Ascending aorta (tissue), 2 donors: ENCODE data around the gene ZNF280B. TPM values are rescaled to one million over a fixed set of nuclear protein-coding genes. Genes with fewer than 3 reads are reported as not detected.
"Not testable (repeated sequence)": the region's sequence is repeated elsewhere in the genome, so short reads cannot be mapped to it uniquely, and the experiment has no call there.

ENCODE experiments used
- DNase-seq, 2 donors: peaks; one replicate each; pipeline ENCODE4 v3.0.0-alpha.2; 2019; ENCODE audit warnings: low spot score in 2 of 2
- H3K27ac ChIP-seq, 2 donors: fragments of 200-600 bp; sonication (generic); one replicate each; pipeline ENCODE4 v1.5.1; 2016 to 2017; ENCODE audit warnings: mild to moderate bottlenecking in 1 of 2
- H3K27me3 ChIP-seq: fragments of 200-600 bp; sonication (generic); one replicate; pipeline ENCODE4 v1.5.1; 2017
- H3K36me3 ChIP-seq, 2 donors: fragments of 200-600 bp; sonication (generic); one replicate each; pipeline ENCODE4 v1.5.1; 2016
- H3K4me1 ChIP-seq, 2 donors: fragments of 200-600 bp; sonication (generic); one replicate each; pipeline ENCODE4 v1.5.1; 2016 to 2017; ENCODE audit warnings: mild to moderate bottlenecking in 1 of 2
- H3K4me3 ChIP-seq, 2 donors: fragments of 200-600 bp; sonication (generic); one replicate each; pipeline ENCODE4 v1.5.1; 2016 to 2017; ENCODE audit warnings: mild to moderate bottlenecking in 1 of 2
- H3K9me3 ChIP-seq, 2 donors: fragments of 200-600 bp; sonication (generic); one replicate each; pipeline ENCODE4 v1.5.1; 2016
- CTCF ChIP-seq, 3 experiments: fragments of 200-600 bp in 2 of 3; fragments of 450-650 bp in 1 of 3; sonication (generic) in 2 of 3; IDR thresholded peaks; one replicate each; pipeline ENCODE4 v1.5.1; 2016 to 2019; ENCODE audit warnings: antibody characterized with exemption in 3 of 3, mild to moderate bottlenecking in 1 of 3, moderate library complexity in 1 of 3
- intact Hi-C: fragments of 100-400 bp; cut with DNase I; formaldehyde crosslinking; loops from one replicate; pipeline ENCODE4 v1.15.1; 2023
- total RNA-seq: library from RNA; depleted of rRNA; stranded (reverse); fragments of >200 nt; gene quantifications from one replicate; pipeline ENCODE4 v1.1.0, GENCODE V29; 2016

The ZNF280B gene
- total RNA-seq, 1 donor from 2014 or later: not detected

GRCh38 chr22:22450343-22450839 lies 58.2 kb downstream of the ZNF280B start:
- no peak for TF ChIP-seq CTCF (IDR thresholded peaks at IDR 0.05)
- H3K36me3 ChIP-seq: no peaks in the 10 kb centered on the region

GRCh38 chr22:22449819-22450218 lies 58.7 kb downstream of the ZNF280B start:
- Histone ChIP-seq H3K9me3 (no peaks in the 10 kb centered on the region), H3K27ac (no peak overlapping the region), H3K36me3 (no peaks in the 10 kb centered on the region), H3K27me3 (no peaks in the 10 kb centered on the region), H3K4me3 (no peak overlapping the region), H3K4me1 (no peaks in the 10 kb centered on the region)
- no peak for DNase-seq
- TF ChIP-seq CTCF (IDR thresholded peaks at IDR 0.05): no peak
- intact Hi-C loops: no loop called here

More at GRCh38 chr22:22450343-22450839, 58.2 kb downstream of the ZNF280B start:
- no peaks in the 10 kb centered on the region for H3K4me1 ChIP-seq
- no peaks in the 10 kb centered on the region for H3K9me3 ChIP-seq
- no peak for DNase-seq
- no peak overlapping the region for H3K27ac ChIP-seq
- no peaks in the 10 kb centered on the region for H3K27me3 ChIP-seq
- intact Hi-C loops: no loop called here
- H3K4me3 ChIP-seq: no peak overlapping the region

- H3K27ac ChIP-seq: no peak overlapping the region
- H3K4me1 ChIP-seq: no peaks in the 10 kb centered on the region
- no peak for DNase-seq
- H3K36me3 ChIP-seq: no peaks in the 10 kb centered on the region
- intact Hi-C loops: no loop called here
- no peaks in the 10 kb centered on the region for H3K27me3 ChIP-seq
- TF ChIP-seq CTCF (IDR thresholded peaks at IDR 0.05): no peak
- H3K9me3 ChIP-seq: no peaks in the 10 kb centered on the region
- no peak overlapping the region for H3K4me3 ChIP-seq
Measured at GRCh38 chr22:22446517-22446916, 62.0 kb downstream of the ZNF280B start.

GRCh38 chr22:22444007-22444589 lies 64.4 kb downstream of the ZNF280B start:
- H3K9me3 ChIP-seq, H3K27ac ChIP-seq, H3K4me3 ChIP-seq, intact Hi-C loops, H3K4me1 ChIP-seq, DNase-seq, H3K36me3 ChIP-seq, H3K27me3 ChIP-seq: not testable (repeated sequence)

GRCh38 chr22:22442928-22443709 lies 65.4 kb downstream of the ZNF280B start:
- Histone ChIP-seq H3K36me3 (no peaks in the 10 kb centered on the region), H3K4me1 (no peaks in the 10 kb centered on the region), H3K27ac (no peak overlapping the region), H3K9me3 (no peaks in the 10 kb centered on the region), H3K27me3 (no peaks in the 10 kb centered on the region), H3K4me3 (no peak overlapping the region)
- TF ChIP-seq CTCF (IDR thresholded peaks at IDR 0.05): no peak
- DNase-seq: no peak
- intact Hi-C loops: no loop called here

GRCh38 chr22:22441626-22442025 lies 66.9 kb downstream of the ZNF280B start:
- H3K27me3 ChIP-seq, DNase-seq, H3K9me3 ChIP-seq, H3K4me1 ChIP-seq, H3K36me3 ChIP-seq, H3K27ac ChIP-seq, intact Hi-C loops, H3K4me3 ChIP-seq: not testable (repeated sequence)
